HepG2 (cell line): ENCODE data around the gene PYY. TPM values are rescaled to one million over a fixed set of nuclear protein-coding genes. Genes with fewer than 3 reads are reported as not detected.

Source experiments
- CENPT ChIP-seq: sonication (generic); formaldehyde crosslinking; IDR thresholded peaks from 2 replicates; pipeline ENCODE4 v1.8.0; 2022; ENCODE audit warnings: low read depth, mild to moderate bottlenecking, moderate library complexity, missing genetic modification reagents
- EP300 ChIP-seq, 3 experiments: sonication (generic) in 1 of 3; formaldehyde crosslinking in 1 of 3; IDR thresholded peaks; 2 replicates each; pipeline versions ENCODE4 v1.5.1 to v1.6.1; 2011 to 2020; ENCODE audit warnings: low read depth in 2 of 3, low read length in 2 of 3, borderline replicate concordance in 1 of 3, improper control_type of control experiment in 1 of 3, mild to moderate bottlenecking in 1 of 3, missing genetic modification reagents in 1 of 3, moderate library complexity in 1 of 3
- NFYC ChIP-seq: IDR thresholded peaks from 2 replicates; pipeline ENCODE4 v1.6.1; 2016; ENCODE audit warnings: missing genetic modification reagents, missing compliant biosample characterization
- PHF20 ChIP-seq: sonication (generic); formaldehyde crosslinking; IDR thresholded peaks from 2 replicates; pipeline ENCODE4 v1.5.0; 2020; ENCODE audit warnings: mild to moderate bottlenecking, missing genetic modification reagents
- SP2 ChIP-seq: sonication (generic); formaldehyde crosslinking; IDR thresholded peaks from 2 replicates; pipeline ENCODE4 v1.5.1; 2020; ENCODE audit warnings: mild to moderate bottlenecking, missing genetic modification reagents
- TBX3 ChIP-seq: fragments of 450-650 bp; IDR thresholded peaks from 2 replicates; pipeline ENCODE4 v1.6.1; 2017; ENCODE audit warnings: antibody characterized with exemption, mild to moderate bottlenecking, inconsistent platforms, borderline replicate concordance
- ZKSCAN1 ChIP-seq: fragments of 150-350 bp; IDR thresholded peaks from 2 replicates; pipeline ENCODE4 v1.6.1; 2014; ENCODE audit warnings: low read length
- ZNF253 ChIP-seq: sonication (generic); formaldehyde crosslinking; IDR thresholded peaks from 2 replicates; pipeline ENCODE4 v1.8.0; 2022; ENCODE audit warnings: mild to moderate bottlenecking, missing genetic modification reagents, borderline replicate concordance
- ZNF446 ChIP-seq: sonication (generic); formaldehyde crosslinking; IDR thresholded peaks from 2 replicates; pipeline ENCODE4 v1.5.0; 2020; ENCODE audit warnings: mild to moderate bottlenecking, missing genetic modification reagents
- polyA plus RNA-seq, 8 experiments: library from polyadenylated mRNA; depleted of rRNA in 3 of 8; stranded (reverse) in 7 of 8; unstranded in 1 of 8; fragments of >200 nt; fragmentation: Illumina TruSeq in 4 of 8; extraction: Trizol in 4 of 8; gene quantifications; 2 replicates each; pipeline versions ENCODE4 v1.2.1 to v1.2.3, GENCODE V29; 2011 to 2016; ENCODE audit warnings: low read depth in 4 of 8, missing spikeins in 1 of 8, mixed read lengths in 1 of 8; ENCODE audit not compliant: insufficient read depth in 1 of 8
- total RNA-seq, 5 experiments: library from RNA; depleted of rRNA; stranded (reverse); fragments of >200 nt; fragmentation: Illumina TruSeq; extraction: Trizol; gene quantifications; 2 replicates each; pipeline ENCODE4 v1.2.3, GENCODE V29; 2016; ENCODE audit warnings: low read depth in 1 of 5
- TF ChIP-seq, protein P1 (sequence below): sonication (generic); formaldehyde crosslinking; IDR thresholded peaks from 2 replicates; pipeline ENCODE4 v1.5.0; 2020; ENCODE audit warnings: mild to moderate bottlenecking, missing genetic modification reagents, borderline replicate concordance
- TF ChIP-seq, protein P2 (sequence below): sonication (generic); formaldehyde crosslinking; IDR thresholded peaks from 2 replicates; pipeline ENCODE4 v1.9.0; 2022; ENCODE audit warnings: low read depth, missing genetic modification reagents
- TF ChIP-seq, protein P3 (sequence below): sonication (generic); formaldehyde crosslinking; IDR thresholded peaks from 2 replicates; pipeline ENCODE4 v1.9.0; 2021; ENCODE audit warnings: missing genetic modification reagents, mild to moderate bottlenecking, borderline replicate concordance
- TF ChIP-seq, protein P4 (sequence below): sonication (generic); formaldehyde crosslinking; IDR thresholded peaks from 2 replicates; pipeline ENCODE4 v1.4.0; 2020; ENCODE audit warnings: mild to moderate bottlenecking, missing genetic modification reagents

Gene PYY
- total and polyA plus RNA-seq, 2 of the 13 experiments (the other 11 are each of a cell fraction or from before 2014, with no cell fraction given) = 0.25 TPM; not detected in 1

DNA sequence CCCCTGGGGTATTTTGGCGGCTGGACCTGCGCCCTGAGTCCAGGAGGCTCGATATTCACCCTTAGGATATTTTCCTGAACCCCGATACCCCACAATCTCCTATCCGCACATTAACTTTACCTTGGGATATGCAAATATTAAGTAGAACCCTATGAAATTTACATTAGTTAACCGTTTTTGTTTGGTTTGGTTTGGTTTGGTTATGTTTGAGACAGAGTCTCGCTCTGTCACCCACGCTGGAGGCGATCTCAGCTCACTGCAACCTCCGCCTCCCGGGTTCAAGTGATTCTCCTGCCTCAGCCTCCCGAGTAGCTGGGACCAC, 41.4 kb upstream of the PYY start (continued):
- TF ChIP-seq CENPT (CRISPR knock-in tag) (0 out of 2 replicates have a peak, but pooled peaks have one; percentile 2), ZNF253 (CRISPR knock-in tag) (0 out of 2 replicates have a peak, but pooled peaks have one; percentile 6), PHF20 (0 out of 2 replicates have a peak, but pooled peaks have one; percentile 5), NFYC (CRISPR knock-in tag) (no peak), ZNF446 (no peak), ZKSCAN1 (no peak), EP300 (IDR thresholded peaks at IDR 0.05; ENCODE audit: low read depth in 2 of 2, low read length in 2 of 2) (no peak), EP300 (CRISPR knock-in tag; IDR thresholded peaks at IDR 0.05; ENCODE audit: borderline replicate concordance) (0 out of 2 replicates have a peak, but pooled peaks have one; percentile 27), SP2 (CRISPR knock-in tag) (no peak), TBX3 (no peak)
- TF ChIP-seq, protein P1, sequence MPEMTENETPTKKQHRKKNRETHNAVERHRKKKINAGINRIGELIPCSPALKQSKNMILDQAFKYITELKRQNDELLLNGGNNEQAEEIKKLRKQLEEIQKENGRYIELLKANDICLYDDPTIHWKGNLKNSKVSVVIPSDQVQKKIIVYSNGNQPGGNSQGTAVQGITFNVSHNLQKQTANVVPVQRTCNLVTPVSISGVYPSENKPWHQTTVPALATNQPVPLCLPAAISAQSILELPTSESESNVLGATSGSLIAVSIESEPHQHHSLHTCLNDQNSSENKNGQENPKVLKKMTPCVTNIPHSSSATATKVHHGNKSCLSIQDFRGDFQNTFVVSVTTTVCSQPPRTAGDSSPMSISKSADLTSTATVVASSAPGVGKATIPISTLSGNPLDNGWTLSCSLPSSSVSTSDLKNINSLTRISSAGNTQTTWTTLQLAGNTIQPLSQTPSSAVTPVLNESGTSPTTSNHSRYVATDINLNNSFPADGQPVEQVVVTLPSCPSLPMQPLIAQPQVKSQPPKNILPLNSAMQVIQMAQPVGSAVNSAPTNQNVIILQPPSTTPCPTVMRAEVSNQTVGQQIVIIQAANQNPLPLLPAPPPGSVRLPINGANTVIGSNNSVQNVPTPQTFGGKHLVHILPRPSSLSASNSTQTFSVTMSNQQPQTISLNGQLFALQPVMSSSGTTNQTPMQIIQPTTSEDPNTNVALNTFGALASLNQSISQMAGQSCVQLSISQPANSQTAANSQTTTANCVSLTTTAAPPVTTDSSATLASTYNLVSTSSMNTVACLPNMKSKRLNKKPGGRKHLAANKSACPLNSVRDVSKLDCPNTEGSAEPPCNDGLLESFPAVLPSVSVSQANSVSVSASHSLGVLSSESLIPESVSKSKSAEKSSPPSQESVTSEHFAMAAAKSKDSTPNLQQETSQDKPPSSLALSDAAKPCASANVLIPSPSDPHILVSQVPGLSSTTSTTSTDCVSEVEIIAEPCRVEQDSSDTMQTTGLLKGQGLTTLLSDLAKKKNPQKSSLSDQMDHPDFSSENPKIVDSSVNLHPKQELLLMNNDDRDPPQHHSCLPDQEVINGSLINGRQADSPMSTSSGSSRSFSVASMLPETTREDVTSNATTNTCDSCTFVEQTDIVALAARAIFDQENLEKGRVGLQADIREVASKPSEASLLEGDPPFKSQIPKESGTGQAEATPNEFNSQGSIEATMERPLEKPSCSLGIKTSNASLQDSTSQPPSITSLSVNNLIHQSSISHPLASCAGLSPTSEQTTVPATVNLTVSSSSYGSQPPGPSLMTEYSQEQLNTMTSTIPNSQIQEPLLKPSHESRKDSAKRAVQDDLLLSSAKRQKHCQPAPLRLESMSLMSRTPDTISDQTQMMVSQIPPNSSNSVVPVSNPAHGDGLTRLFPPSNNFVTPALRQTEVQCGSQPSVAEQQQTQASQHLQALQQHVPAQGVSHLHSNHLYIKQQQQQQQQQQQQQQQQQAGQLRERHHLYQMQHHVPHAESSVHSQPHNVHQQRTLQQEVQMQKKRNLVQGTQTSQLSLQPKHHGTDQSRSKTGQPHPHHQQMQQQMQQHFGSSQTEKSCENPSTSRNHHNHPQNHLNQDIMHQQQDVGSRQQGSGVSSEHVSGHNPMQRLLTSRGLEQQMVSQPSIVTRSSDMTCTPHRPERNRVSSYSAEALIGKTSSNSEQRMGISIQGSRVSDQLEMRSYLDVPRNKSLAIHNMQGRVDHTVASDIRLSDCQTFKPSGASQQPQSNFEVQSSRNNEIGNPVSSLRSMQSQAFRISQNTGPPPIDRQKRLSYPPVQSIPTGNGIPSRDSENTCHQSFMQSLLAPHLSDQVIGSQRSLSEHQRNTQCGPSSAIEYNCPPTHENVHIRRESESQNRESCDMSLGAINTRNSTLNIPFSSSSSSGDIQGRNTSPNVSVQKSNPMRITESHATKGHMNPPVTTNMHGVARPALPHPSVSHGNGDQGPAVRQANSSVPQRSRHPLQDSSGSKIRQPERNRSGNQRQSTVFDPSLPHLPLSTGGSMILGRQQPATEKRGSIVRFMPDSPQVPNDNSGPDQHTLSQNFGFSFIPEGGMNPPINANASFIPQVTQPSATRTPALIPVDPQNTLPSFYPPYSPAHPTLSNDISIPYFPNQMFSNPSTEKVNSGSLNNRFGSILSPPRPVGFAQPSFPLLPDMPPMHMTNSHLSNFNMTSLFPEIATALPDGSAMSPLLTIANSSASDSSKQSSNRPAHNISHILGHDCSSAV (CRISPR knock-in tag) = 0 out of 2 replicates have a peak, but pooled peaks have one; percentile 6
- TF ChIP-seq, protein P2, sequence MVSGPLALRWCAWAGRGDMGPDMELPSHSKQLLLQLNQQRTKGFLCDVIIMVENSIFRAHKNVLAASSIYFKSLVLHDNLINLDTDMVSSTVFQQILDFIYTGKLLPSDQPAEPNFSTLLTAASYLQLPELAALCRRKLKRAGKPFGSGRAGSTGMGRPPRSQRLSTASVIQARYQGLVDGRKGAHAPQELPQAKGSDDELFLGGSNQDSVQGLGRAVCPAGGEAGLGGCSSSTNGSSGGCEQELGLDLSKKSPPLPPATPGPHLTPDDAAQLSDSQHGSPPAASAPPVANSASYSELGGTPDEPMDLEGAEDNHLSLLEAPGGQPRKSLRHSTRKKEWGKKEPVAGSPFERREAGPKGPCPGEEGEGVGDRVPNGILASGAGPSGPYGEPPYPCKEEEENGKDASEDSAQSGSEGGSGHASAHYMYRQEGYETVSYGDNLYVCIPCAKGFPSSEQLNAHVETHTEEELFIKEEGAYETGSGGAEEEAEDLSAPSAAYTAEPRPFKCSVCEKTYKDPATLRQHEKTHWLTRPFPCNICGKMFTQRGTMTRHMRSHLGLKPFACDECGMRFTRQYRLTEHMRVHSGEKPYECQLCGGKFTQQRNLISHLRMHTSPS (CRISPR knock-in tag) = no peak
- TF ChIP-seq, protein P3, sequence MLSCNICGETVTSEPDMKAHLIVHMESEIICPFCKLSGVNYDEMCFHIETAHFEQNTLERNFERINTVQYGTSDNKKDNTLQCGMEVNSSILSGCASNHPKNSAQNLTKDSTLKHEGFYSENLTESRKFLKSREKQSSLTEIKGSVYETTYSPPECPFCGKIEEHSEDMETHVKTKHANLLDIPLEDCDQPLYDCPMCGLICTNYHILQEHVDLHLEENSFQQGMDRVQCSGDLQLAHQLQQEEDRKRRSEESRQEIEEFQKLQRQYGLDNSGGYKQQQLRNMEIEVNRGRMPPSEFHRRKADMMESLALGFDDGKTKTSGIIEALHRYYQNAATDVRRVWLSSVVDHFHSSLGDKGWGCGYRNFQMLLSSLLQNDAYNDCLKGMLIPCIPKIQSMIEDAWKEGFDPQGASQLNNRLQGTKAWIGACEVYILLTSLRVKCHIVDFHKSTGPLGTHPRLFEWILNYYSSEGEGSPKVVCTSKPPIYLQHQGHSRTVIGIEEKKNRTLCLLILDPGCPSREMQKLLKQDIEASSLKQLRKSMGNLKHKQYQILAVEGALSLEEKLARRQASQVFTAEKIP = no peak
- TF ChIP-seq, protein P4, sequence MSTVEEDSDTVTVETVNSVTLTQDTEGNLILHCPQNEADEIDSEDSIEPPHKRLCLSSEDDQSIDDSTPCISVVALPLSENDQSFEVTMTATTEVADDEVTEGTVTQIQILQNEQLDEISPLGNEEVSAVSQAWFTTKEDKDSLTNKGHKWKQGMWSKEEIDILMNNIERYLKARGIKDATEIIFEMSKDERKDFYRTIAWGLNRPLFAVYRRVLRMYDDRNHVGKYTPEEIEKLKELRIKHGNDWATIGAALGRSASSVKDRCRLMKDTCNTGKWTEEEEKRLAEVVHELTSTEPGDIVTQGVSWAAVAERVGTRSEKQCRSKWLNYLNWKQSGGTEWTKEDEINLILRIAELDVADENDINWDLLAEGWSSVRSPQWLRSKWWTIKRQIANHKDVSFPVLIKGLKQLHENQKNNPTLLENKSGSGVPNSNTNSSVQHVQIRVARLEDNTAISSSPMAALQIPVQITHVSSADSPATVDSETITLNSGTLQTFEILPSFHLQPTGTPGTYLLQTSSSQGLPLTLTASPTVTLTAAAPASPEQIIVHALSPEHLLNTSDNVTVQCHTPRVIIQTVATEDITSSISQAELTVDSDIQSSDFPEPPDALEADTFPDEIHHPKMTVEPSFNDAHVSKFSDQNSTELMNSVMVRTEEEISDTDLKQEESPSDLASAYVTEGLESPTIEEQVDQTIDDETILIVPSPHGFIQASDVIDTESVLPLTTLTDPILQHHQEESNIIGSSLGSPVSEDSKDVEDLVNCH (CRISPR knock-in tag) = 0 out of 2 replicates have a peak, but pooled peaks have one; percentile 39
- TF ChIP-seq, all 625 proteins: peak for 22
